IMR-90 (cell line): ENCODE measurements around the gene SHISA2.

ENCODE experiments used
- CEBPB ChIP-seq: IDR thresholded peaks from 2 replicates; pipeline ENCODE4 v1.6.1; 2012; ENCODE audit warnings: low read depth, low read length, improper control_type of control experiment
- POLR2A ChIP-seq: IDR thresholded peaks from 2 replicates; pipeline ENCODE4 v1.6.1; 2012; ENCODE audit warnings: mild to moderate bottlenecking, low read depth, low read length
- RFX5 ChIP-seq: IDR thresholded peaks from 2 replicates; pipeline ENCODE4 v1.8.0; 2012; ENCODE audit warnings: low read depth, mild to moderate bottlenecking, low read length, moderate library complexity
- TF ChIP-seq, protein P1 (sequence below): conservative IDR thresholded peaks from 2 replicates; pipeline ENCODE4 v1.5.1; 2012; ENCODE audit warnings: mild to moderate bottlenecking, low read depth, low read length, improper control_type of control experiment
- TF ChIP-seq, protein P2 (sequence below): fragments of 150-350 bp; IDR thresholded peaks from 2 replicates; pipeline ENCODE4 v1.6.1; 2016; ENCODE audit warnings: low read depth, mild to moderate bottlenecking, low read length, moderate library complexity, borderline replicate concordance

DNA sequence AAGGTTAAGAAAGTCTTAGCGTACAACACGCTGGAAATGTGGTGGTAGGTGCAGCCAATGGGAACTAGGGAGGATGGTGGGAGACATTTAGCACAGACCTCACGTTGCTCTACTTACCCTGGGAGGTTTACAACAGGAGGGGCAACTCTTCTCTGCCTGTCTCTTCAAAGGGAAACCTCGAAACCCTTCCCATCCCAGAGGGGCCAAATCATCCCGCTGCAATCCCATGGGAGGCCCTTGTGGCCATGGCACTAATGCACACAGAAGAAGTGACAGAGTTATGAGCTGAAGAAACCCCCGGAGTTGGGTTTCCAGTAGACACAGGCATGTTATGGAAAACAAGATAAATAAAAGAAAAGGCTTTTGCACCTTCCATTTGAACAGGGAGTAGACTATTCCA, 35.6 kb downstream of the SHISA2 start:
- TF ChIP-seq RFX5 = no peak
- TF ChIP-seq POLR2A = no peak
- TF ChIP-seq, protein P1, sequence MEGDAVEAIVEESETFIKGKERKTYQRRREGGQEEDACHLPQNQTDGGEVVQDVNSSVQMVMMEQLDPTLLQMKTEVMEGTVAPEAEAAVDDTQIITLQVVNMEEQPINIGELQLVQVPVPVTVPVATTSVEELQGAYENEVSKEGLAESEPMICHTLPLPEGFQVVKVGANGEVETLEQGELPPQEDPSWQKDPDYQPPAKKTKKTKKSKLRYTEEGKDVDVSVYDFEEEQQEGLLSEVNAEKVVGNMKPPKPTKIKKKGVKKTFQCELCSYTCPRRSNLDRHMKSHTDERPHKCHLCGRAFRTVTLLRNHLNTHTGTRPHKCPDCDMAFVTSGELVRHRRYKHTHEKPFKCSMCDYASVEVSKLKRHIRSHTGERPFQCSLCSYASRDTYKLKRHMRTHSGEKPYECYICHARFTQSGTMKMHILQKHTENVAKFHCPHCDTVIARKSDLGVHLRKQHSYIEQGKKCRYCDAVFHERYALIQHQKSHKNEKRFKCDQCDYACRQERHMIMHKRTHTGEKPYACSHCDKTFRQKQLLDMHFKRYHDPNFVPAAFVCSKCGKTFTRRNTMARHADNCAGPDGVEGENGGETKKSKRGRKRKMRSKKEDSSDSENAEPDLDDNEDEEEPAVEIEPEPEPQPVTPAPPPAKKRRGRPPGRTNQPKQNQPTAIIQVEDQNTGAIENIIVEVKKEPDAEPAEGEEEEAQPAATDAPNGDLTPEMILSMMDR = no peak
- TF ChIP-seq, protein P2, sequence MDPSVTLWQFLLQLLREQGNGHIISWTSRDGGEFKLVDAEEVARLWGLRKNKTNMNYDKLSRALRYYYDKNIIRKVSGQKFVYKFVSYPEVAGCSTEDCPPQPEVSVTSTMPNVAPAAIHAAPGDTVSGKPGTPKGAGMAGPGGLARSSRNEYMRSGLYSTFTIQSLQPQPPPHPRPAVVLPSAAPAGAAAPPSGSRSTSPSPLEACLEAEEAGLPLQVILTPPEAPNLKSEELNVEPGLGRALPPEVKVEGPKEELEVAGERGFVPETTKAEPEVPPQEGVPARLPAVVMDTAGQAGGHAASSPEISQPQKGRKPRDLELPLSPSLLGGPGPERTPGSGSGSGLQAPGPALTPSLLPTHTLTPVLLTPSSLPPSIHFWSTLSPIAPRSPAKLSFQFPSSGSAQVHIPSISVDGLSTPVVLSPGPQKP = no peak
- no peak for TF ChIP-seq CEBPB
